NCI-H1694 treated with DMSO at 0.1 percent for 48 hours (cell line): ENCODE results near the gene NLRC4.
A peak's percentile ranks its signal among the peaks of the same experiment; 100 is the strongest.
"Not testable (repeated sequence)": the region's sequence is repeated elsewhere in the genome, so short reads cannot be mapped to it uniquely, and the experiment has no call there.

ENCODE experiments used
- DNase-seq: peaks from one replicate; lab custom pipeline; 2025; lab: John Stamatoyannopoulos, UW

NLRC4 gene, protein sequence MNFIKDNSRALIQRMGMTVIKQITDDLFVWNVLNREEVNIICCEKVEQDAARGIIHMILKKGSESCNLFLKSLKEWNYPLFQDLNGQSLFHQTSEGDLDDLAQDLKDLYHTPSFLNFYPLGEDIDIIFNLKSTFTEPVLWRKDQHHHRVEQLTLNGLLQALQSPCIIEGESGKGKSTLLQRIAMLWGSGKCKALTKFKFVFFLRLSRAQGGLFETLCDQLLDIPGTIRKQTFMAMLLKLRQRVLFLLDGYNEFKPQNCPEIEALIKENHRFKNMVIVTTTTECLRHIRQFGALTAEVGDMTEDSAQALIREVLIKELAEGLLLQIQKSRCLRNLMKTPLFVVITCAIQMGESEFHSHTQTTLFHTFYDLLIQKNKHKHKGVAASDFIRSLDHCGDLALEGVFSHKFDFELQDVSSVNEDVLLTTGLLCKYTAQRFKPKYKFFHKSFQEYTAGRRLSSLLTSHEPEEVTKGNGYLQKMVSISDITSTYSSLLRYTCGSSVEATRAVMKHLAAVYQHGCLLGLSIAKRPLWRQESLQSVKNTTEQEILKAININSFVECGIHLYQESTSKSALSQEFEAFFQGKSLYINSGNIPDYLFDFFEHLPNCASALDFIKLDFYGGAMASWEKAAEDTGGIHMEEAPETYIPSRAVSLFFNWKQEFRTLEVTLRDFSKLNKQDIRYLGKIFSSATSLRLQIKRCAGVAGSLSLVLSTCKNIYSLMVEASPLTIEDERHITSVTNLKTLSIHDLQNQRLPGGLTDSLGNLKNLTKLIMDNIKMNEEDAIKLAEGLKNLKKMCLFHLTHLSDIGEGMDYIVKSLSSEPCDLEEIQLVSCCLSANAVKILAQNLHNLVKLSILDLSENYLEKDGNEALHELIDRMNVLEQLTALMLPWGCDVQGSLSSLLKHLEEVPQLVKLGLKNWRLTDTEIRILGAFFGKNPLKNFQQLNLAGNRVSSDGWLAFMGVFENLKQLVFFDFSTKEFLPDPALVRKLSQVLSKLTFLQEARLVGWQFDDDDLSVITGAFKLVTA

DNA sequence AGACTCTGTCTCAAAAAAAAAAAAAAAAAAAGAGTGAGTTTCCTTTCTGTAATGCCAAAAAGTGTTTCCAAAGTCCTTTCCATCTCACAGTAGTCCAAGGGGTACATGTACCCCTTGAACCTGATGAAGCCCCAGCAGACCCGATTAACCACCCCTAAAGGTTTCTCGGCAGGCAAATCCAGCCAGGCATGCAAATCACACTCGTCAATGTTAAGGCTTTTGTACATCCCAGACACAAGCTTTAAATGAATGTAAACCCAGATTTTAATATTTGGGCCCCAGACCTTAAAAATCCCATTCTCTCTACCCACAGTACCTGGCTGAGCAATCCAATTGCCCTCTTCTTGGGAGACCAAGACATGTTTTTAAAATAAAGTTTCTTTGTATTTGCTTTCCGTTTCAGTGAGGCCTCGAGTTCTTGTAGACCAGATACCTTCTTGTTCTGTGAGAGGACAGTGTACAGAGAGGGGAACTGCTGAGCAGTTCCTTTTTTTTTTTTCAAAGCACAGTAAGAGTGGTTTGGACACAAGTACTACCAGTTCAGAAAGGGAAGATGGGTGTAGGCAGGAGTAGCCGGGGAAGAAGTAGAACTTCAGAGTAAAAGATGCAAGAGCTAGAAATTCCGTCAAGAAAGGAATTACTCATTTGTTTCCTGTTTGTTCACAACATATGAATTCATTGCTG is at the start of gene NLRC4:
NLRC4 (minus strand) TSS at position 465 of the 684 bp plus-strand sequence. CDS start 8,111 bp downstream, outside the sequence.
- no peak for DNase-seq

DNA sequence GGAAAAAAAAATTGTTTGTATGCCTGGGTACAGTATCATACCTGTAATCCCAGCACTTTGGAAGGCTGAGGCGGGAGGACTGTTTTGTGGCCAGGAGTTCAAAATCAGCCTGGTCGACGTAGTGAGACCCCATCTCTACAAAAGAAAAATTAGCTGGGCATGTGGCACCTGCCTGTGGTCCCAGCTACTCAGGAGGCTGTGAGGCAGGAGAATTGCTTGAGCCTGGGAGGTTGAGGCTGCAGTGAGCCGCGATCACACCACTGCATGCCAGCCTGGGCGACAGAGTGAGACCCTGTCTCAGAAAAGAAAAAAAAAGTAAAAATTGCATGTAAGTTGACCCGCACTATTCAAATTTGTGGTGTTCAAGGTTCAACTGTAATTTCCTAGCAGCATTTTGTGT is 45.9 kb upstream of the NLRC4 start:
- DNase-seq: no peak

DNA sequence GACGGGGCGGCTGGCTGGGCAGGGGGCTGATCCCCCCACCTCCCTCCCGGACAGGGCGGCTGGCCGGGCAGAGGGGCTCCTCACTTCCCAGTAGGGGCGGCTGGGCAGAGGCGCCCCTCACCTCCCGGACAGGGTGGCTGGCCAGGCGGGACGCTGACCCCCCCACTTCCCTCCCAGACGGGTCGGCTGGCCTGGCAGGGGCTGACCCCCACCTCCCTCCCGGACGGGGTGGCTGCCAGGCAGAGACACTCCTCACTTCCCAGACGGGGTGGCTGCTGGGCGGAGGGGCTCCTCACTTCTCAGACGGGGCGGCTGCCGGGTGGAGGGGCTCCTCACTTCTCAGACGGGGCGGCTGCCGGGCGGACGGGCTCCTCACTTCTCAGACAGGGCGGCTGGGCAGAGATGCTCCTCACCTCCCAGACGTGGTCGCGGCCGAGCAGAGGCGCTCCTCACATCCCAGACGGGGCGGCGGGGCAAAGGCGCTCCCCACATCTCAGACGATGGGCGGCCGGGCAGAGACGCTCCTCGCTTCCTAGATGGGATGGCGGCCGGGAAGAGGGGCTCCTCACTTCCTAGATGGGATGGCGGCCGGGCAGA is 29.4 kb upstream of the NLRC4 start:
- DNase-seq: not testable (repeated sequence)

- not testable (repeated sequence) for DNase-seq
Observed at GRCh38 chr2:32293493-32293892, 28.8 kb upstream of the NLRC4 start.

DNA sequence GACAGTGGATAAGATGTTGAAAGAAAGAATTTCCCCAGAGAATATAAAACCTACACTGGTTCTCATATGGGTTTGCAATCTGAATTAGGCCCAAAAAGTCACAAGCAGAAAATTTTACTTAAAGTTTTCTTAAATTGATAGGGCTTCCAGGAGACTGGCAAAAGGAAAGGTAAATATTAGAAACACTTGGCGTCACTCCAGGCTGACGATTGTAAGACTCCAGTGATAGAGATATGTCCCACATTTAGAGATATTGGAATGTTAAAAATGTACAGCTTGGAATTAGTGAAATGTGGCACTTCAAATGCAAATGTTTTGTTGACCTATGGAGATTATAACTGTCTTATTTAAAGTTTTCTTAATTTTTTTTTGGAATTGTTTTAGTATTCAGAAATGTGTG is 27.1 kb upstream of the NLRC4 start:
- DNase-seq: no peak

DNA sequence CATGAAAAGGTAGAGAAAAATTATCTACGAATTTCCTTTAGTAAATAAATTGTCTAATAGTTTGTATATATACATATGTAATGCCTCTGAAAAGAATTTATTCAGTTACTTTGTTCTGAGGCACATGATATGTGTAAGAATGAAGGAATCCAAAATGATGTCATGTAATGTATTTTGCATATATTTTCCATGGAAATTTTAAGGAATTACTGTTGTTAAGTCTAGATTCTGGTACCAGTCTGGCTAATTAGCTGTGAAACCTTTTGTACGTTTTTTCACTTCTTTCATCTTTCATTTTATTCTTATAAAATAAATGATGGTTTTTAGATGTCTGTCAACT is 25.3 kb upstream of the NLRC4 start:
- no peak for DNase-seq

DNA sequence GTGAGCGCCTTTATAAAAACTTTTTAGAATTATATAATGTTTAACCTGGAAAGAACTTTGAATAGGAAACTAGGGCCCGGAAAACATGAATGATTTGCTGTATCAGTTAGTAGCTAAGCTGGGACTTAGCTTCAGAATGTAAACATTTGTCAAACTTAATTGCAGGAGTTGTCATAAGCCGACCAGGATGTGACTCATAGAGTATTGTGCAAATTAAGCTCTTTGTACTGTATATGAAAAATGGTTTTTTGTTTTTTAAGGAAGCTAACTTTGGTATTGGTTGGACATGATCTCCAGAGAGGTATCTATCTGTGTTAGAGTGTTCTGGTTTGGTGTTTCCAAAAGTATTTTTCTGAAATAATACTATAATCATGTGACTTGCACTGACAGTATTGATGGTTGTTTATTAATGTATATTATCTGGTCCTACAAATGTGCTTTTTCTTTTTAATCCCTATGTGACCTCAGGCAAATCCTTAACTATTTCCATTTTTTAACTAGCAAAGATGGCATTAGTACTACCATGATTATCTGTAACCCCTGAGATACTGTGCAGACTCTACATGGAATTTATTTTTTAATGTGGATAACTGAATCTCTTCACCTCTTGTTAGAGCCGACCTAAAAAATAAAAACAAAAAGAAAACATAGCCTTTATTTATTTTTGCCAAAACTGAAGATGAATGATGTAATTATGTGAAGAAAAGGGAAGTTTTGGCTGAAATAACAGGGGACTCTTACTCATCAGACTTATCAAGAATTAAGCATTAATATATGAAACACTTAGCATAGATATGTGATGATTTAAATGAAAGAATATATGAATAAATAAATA is 24.7 kb upstream of the NLRC4 start:
- no peak for DNase-seq

GRCh38 chr2:32284321-32284720 is 19.6 kb upstream of the NLRC4 start:
- DNase-seq: no peak

DNA sequence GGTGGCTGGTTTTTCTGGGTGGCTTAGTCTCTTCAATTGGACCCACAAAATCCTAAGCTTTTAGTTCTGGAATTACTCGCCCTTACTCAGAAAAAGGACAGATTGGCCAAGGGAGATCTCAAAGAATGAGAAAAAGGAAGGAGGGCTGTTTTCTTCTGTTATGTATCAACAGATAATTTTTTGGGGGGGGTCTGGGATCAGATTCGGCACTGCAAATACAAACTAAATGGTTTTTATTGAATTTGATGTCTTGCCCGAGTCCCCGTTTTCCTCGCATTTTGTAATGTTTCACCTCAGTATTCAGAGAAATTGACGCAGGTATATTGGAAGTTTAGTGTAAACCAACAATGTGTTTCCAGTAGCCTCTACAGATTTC is 13.8 kb upstream of the NLRC4 start:
- no peak for DNase-seq

DNA sequence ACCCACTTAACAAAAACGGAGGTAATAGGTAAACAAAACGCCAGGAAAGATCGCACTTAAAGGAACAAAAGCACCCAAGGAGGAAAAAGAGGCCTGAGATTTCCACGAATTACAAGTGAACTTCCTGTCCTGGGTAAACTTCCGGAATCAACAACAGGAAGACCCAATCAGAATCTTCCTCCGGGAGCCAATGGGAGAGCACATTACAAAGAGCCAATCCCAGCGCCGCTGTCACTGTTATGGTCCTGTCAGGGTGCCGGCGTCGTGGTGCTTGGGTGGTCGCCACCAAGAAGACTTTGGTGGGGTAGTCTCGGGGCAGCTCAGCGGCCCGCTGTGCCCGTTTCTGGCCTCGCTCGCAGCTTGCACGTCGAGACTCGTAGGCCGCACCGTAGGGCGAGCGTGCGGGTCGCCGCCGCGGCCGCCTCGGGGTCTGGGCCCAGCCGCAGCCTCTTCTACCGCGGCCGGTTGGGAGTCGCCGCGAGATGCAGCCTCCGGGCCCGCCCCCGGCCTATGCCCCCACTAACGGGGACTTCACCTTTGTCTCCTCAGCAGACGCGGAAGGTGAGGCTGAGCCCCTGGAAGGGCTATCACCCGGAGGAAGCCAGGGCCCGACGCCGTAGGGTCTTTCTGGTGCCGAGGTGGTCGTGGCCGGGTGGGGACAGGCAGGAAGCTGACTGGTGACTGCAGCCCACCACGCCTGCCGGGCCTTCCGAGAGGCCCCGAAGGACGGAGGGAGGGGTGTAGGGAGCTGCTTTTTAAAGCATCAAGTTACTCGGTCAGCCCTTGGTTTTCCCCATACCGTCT is 13.2 kb upstream of the NLRC4 start, which contains the start of gene YIPF4:
YIPF4 (plus strand) TSS at position 231 of the 804 bp plus-strand sequence; CDS start at position 483, 252 bp downstream.
- DNase-seq: peak; percentile 87

- no peak for DNase-seq
Observed at GRCh38 chr2:32277363-32277673, 12.6 kb upstream of the NLRC4 start.

GRCh38 chr2:32275790-32276189 is 11.1 kb upstream of the NLRC4 start:
- DNase-seq: not testable (repeated sequence)

DNA sequence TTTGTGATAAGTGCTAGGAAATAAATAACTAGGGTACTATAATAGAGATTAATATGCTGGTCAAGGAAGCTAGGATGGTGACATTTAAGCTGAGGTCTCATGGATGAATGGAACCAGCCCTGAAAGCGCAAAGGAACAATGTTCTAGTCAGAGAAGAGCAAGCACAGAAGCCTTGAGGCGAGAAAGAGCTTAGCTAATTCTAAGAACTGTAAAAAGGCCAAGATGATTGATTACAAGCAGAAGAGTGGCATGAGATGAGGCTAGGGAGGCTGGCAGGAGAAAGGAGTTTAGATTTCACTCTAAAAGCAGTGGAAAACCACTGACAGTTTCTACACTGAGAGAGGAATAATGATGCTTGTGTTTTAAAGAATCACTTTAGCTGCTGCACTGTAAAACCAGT is 9.6 kb upstream of the NLRC4 start:
- no peak for DNase-seq

- no peak for DNase-seq
Observed at GRCh38 chr2:32272279-32272678, 7.6 kb upstream of the NLRC4 start.

- DNase-seq: no peak
Observed at GRCh38 chr2:32271063-32271462, 6.4 kb upstream of the NLRC4 start.

GRCh38 chr2:32262105-32262504 is 2.6 kb downstream of the NLRC4 start:
- no peak for DNase-seq

DNA sequence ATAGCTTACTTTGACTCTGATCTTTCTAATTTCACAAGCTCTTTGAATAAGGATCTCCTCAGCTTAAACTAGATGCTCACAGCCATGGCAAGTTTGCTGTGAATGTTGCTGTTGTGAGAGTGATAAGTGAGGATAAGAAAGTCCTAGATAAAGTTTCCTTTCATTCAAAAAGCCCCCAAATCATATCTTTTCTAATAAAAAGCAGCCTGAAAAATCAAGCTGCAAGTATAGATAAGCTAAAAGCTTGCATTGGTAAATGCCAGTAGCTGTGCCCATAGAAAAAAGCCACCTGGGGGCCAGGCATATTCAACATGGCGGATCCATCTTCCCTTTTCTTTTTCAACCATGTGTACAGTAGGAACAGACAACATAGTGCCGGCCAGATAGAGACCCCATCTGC is 4.3 kb downstream of the NLRC4 start:
- DNase-seq: no peak

DNA sequence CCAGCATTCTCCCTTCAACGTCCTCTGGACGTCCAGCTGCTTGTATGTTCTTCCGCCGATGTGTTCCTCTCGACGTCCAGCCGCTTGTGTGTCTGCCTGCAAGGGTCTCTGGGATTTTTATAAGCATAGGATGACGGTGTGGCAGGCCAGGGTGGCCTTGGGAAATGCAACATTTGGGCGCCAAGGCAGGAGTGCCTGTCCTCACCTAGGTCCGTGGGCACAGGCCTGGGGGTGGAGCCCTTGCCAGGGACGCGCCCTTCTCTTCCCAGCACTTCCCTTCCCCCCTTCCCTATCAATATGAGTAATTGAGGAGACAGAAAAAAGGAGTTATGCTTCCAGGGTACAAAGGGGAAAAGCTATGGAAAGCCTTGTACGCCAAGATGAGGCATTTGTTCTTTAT is 6.4 kb downstream of the NLRC4 start:
- DNase-seq: no peak

- DNase-seq: no peak
Observed at GRCh38 chr2:32250290-32250689, 14.4 kb downstream of the NLRC4 start.

DNA sequence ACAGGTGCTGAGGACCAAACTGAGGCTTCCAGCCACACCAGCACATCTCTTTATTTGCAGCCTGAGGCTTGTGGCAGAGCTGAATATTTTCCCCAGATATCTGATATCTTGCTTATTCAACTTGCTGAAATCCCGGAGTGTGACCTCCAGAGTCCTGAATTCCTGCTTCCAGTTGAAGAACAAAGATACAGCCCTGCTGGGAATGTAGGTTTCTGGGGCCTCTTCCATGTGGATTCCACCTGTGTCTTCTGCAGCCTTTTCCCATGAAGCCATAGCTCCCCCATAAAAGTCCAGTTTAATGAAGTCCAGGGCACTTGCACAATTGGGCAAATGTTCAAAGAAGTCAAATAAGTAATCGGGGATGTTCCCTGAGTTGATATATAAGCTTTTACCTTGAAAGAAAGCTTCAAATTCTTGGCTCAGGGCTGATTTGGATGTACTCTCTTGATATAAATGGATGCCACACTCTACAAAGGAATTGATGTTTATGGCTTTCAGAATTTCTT is 14.9 kb downstream of the NLRC4 start:
- no peak for DNase-seq
